PC-3 (cell line): ENCODE measurements around the gene SHISA8.

Experiments
- CTCF ChIP-seq: fragments of 300-600 bp; sonication (generic); conservative IDR thresholded peaks from 2 replicates; pipeline ENCODE4 v1.5.1; 2017; ENCODE audit warnings: antibody characterized with exemption, low read depth, mild to moderate bottlenecking, low read length
- EZH2 ChIP-seq: fragments of 300-600 bp; sonication (generic); IDR thresholded peaks from one replicate; pipeline ENCODE4 v1.6.1; 2017; ENCODE audit warnings: antibody characterized with exemption, mild to moderate bottlenecking, low read length; ENCODE audit not compliant: unreplicated experiment

DNA sequence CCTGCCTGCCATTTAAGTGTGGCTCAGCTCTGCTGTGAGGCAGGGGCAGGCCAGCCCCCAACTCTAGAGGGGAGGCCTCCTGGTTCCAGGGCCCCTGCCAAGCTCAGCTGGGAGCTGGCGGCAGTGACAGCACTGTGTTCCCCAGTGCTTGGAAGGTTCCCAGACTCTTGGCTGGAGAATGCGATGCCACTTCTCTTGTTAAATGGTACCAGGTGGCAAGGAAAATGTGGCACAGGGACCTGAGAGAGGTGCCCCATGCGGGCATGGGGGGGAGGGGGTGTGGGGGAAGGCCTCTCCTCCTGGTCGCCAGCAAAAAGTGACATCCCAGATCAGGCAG is 20.1 kb upstream of the SHISA8 start:
- TF ChIP-seq CTCF: no peak
- no peak for TF ChIP-seq EZH2
